ENCODE measurements around the gene POU3F1. TPM values are rescaled to one million over a fixed set of nuclear protein-coding genes. Genes with fewer than 3 reads are reported as not detected.

Gene POU3F1
- total RNA-seq, 1 experiment from 2014 or later = not detected

- Histone ChIP-seq H3K9ac (ENCODE audit: low read length) (no peak overlapping the region), H4K20me1 (ENCODE audit: low read length) (no peaks in the 10 kb centered on the region), H3K9me3 (ENCODE audit: low read length) (no peaks in the 10 kb centered on the region), H3K9me2 (replicated peaks; ENCODE audit: low read length) (no peaks in the 10 kb centered on the region), H3K36me3 (ENCODE audit: low read depth, low read length) (no peaks in the 10 kb centered on the region; the same call in 1 of the 2 replicates), H3F3A (ENCODE audit: low read length, unreplicated experiment) (no peaks in the 10 kb centered on the region), H3K4me2 (ENCODE audit: low read length) (no peak overlapping the region), H3K4me3 (ENCODE audit: low read length) (no peak overlapping the region), H2AFZ (ENCODE audit: low read length) (no peak overlapping the region), H3K79me2 (ENCODE audit: low read length) (0 out of 2 replicates have a peak, but pooled peaks cover 2% of the 10 kb centered on the region), H3K27me3 (ENCODE audit: low read length) (no peaks in the 10 kb centered on the region), H3K4me1 (ENCODE audit: insufficient read depth, low read length) (peaks cover 23% of the 10 kb centered on the region), H3K27ac (ENCODE audit: low read length) (no peak overlapping the region)
- no TSS peak for BruUV-seq (replicated peaks)
- CTCF ChIA-PET = no interaction called here
- POLR2A ChIA-PET (ENCODE audit: unreplicated experiment) = no interaction called here
- ATAC-seq (no peak), DNase-seq (no peak)
- intact Hi-C loops (cut with micrococcal nuclease) = no loop called here
- TF ChIP-seq EZH2phosphoT487 (IDR thresholded peaks at IDR 0.05; ENCODE audit: borderline replicate concordance, low read length) (no peak), EZH2 (IDR thresholded peaks at IDR 0.05; ENCODE audit: low read length, unreplicated experiment) (no peak), CTCF (conservative IDR thresholded peaks at IDR 0.05; ENCODE audit: low read depth, low read length) (no peak)
Observed at GRCh38 chr1:37998089-37998808, 48.3 kb downstream of the POU3F1 start.

- H3K79me2 ChIP-seq (ENCODE audit: low read length) = no peaks in the 10 kb centered on the region
- H3K9me2 ChIP-seq (replicated peaks; ENCODE audit: low read length) = no peaks in the 10 kb centered on the region
- no peak overlapping the region for H3K4me3 ChIP-seq (ENCODE audit: low read length)
- no TSS peak for BruUV-seq (replicated peaks)
- TF ChIP-seq CTCF (conservative IDR thresholded peaks at IDR 0.05; ENCODE audit: low read depth, low read length) = no peak
- no peak for TF ChIP-seq EZH2 (IDR thresholded peaks at IDR 0.05; ENCODE audit: low read length, unreplicated experiment)
- no peak for TF ChIP-seq EZH2phosphoT487 (IDR thresholded peaks at IDR 0.05; ENCODE audit: borderline replicate concordance, low read length)
- no peak overlapping the region for H2AFZ ChIP-seq (ENCODE audit: low read length)
- ChIA-PET CTCF (no interaction called here), POLR2A (ENCODE audit: unreplicated experiment) (no interaction called here)
- H3K4me1 ChIP-seq (ENCODE audit: insufficient read depth, low read length) = peaks cover 23% of the 10 kb centered on the region
- DNase-seq (no peak), ATAC-seq (no peak)
- H3K27me3 ChIP-seq (ENCODE audit: low read length) = no peaks in the 10 kb centered on the region
- H3K9me3 ChIP-seq (ENCODE audit: low read length) = no peaks in the 10 kb centered on the region
- H4K20me1 ChIP-seq (ENCODE audit: low read length) = no peaks in the 10 kb centered on the region
- no peak overlapping the region for H3K9ac ChIP-seq (ENCODE audit: low read length)
- no peaks in the 10 kb centered on the region for H3F3A ChIP-seq (ENCODE audit: low read length, unreplicated experiment)
- H3K36me3 ChIP-seq (ENCODE audit: low read depth, low read length) = no peaks in the 10 kb centered on the region; the same call in 1 of the 2 replicates
- H3K4me2 ChIP-seq (ENCODE audit: low read length) = no peak overlapping the region
- no peak overlapping the region for H3K27ac ChIP-seq (ENCODE audit: low read length)
- intact Hi-C loops (cut with micrococcal nuclease) = no loop called here
Observed at GRCh38 chr1:37997256-37998088, 49.1 kb downstream of the POU3F1 start.
